Measurements from ENCODE around the gene TRABD2B. TPM values are rescaled to one million over a fixed set of nuclear protein-coding genes. Genes with fewer than 3 reads are reported as not detected.

The TRABD2B gene
- total RNA-seq, 3 donors from 2014 or later = 1.4 to 3.7 (median 2.3) TPM

GRCh38 chr1:47808612-47809011, 188.6 kb downstream of the TRABD2B start:
- Histone ChIP-seq H3K9me3 (no peaks in the 10 kb centered on the region), H3K4me3 (no peak overlapping the region), H3K36me3 (no peaks in the 10 kb centered on the region), H3K27ac (no peak overlapping the region), H3K27me3 (no peaks in the 10 kb centered on the region), H3K4me1 (no peaks in the 10 kb centered on the region)
- TF ChIP-seq CTCF (IDR thresholded peaks at IDR 0.05) (no peak), POLR2A (IDR thresholded peaks at IDR 0.05) (no peak)
- intact Hi-C loops (cut with DNase I; ENCODE audit: low total_unique reads) = loop anchor here (5.0 kb wide), 1 partner anchor 1029 kb away; no protein-coding TSS in a partner anchor
- no peak for DNase-seq (ENCODE audit: low spot score in 2 of 2)

- TF ChIP-seq POLR2AphosphoS5 (IDR thresholded peaks at IDR 0.05) = no peak
- no peak for TF ChIP-seq POLR2A (IDR thresholded peaks at IDR 0.05)
- no peak for TF ChIP-seq CTCF (IDR thresholded peaks at IDR 0.05)
- DNase-seq (ENCODE audit: low spot score in 2 of 2) = no peak
- Histone ChIP-seq H3K27ac (no peak overlapping the region), H3K27me3 (no peaks in the 10 kb centered on the region), H3K4me3 (no peak overlapping the region), H3K9me3 (no peaks in the 10 kb centered on the region), H3K4me1 (no peaks in the 10 kb centered on the region), H3K36me3 (no peaks in the 10 kb centered on the region)
- intact Hi-C loops (cut with DNase I; ENCODE audit: low total_unique reads) = loop anchor here (5.0 kb wide), 1 partner anchor 1031 kb away; no protein-coding TSS in a partner anchor
These were observed 191.2 kb downstream of the TRABD2B start for GRCh38 chr1:47805921-47806361.

DNA sequence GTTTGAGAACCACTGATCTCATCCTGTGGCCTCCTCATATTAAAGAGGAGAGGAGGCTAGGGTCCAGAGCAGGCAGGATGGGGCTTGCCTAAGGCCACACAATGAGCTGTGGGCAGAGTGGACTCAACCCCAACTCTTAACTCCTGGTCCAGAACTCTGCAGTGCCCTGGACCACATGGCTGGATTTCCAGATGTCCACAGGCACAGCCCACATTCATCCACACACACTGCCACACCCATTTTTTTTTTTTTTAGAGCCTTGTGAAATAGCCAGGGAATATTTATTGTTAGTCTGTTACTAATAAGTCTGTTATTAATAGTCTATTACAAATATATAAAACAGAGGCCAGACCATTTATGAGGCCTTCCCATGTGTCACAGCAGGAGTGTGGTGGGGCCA, 192.2 kb downstream of the TRABD2B start:
- H3K27ac ChIP-seq = no peak overlapping the region

DNA sequence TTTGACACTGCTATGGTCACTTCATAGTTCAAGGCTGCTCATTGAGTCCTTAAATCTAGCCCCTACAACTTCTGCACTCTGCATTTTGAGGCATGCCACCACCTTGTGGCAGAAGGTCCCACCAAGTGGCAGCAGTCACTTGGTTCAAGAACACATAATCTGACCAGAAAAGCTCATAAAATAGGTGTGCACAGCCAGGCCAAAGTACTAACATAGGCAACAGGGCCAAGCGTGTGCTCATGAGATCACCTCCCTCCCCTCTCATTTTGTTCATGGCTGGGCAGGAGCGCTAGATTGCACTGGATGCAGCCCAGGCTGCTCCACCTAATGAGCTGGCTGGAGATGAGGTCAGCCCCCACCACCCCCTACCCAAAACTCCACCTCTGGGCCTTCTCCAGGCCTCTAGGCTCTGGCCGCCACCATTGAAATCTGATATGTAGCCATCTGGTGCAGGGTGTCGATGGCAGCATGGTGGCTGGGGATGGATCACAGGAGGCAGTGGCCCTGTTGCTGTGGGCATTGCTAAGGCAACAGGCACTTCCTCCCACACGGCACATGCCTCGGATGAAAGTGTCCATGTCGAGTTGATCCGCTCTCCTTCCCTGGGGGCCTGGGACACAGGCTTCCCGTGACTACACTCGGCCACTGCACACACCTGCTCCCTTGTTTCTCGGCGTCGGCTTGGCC, 193.2 kb downstream of the TRABD2B start:
- no peaks in the 10 kb centered on the region for H3K36me3 ChIP-seq
- H3K9me3 ChIP-seq = no peaks in the 10 kb centered on the region
- no peaks in the 10 kb centered on the region for H3K4me1 ChIP-seq
- H3K27ac ChIP-seq = no peak overlapping the region
- no peak for DNase-seq (ENCODE audit: low spot score in 2 of 2)
- H3K27me3 ChIP-seq = no peaks in the 10 kb centered on the region
- no peak overlapping the region for H3K4me3 ChIP-seq
- intact Hi-C loops (cut with DNase I; ENCODE audit: low total_unique reads) = no loop called here
- TF ChIP-seq POLR2A (IDR thresholded peaks at IDR 0.05) (no peak), CTCF (IDR thresholded peaks at IDR 0.05) (no peak), POLR2AphosphoS5 (IDR thresholded peaks at IDR 0.05) (no peak)

More for the DNA sequence above, 192.2 kb downstream of the TRABD2B start:
- no peak for TF ChIP-seq CTCF (IDR thresholded peaks at IDR 0.05)
- Histone ChIP-seq H3K4me1 (no peaks in the 10 kb centered on the region), H3K36me3 (no peaks in the 10 kb centered on the region), H3K4me3 (no peak overlapping the region), H3K9me3 (no peaks in the 10 kb centered on the region), H3K27me3 (no peaks in the 10 kb centered on the region)
- intact Hi-C loops (cut with DNase I; ENCODE audit: low total_unique reads) = loop anchor here (5.0 kb wide), 1 partner anchor 1032 kb away; no protein-coding TSS in a partner anchor
- no peak for DNase-seq (ENCODE audit: low spot score in 2 of 2)

GRCh38 chr1:47797575-47797974, 199.6 kb downstream of the TRABD2B start:
- intact Hi-C loops (cut with DNase I; ENCODE audit: low total_unique reads) = no loop called here
- Histone ChIP-seq H3K4me3 (no peak overlapping the region), H3K36me3 (no peaks in the 10 kb centered on the region), H3K4me1 (no peaks in the 10 kb centered on the region), H3K9me3 (no peaks in the 10 kb centered on the region), H3K27me3 (no peaks in the 10 kb centered on the region), H3K27ac (no peak overlapping the region)
- TF ChIP-seq POLR2AphosphoS5 (IDR thresholded peaks at IDR 0.05) (no peak), POLR2A (IDR thresholded peaks at IDR 0.05) (no peak), CTCF (IDR thresholded peaks at IDR 0.05) (no peak)
- no peak for DNase-seq (ENCODE audit: low spot score in 2 of 2)

Data from breast epithelium (tissue), 4 donors.